IMR-90 (cell line): ENCODE results near the gene CD96. TPM values are rescaled to one million over a fixed set of nuclear protein-coding genes. Genes with fewer than 3 reads are reported as not detected.

Experiments used
- ATAC-seq: fragments of 200-7000 bp; cut with Tn5 transposase; 2 replicates; pipeline ENCODE4 v1.9.1; 2020; ENCODE audit warnings: low read depth, mild to moderate bottlenecking, moderate library complexity
- BruUV-seq: library from RNA; stranded (reverse); fragments of 400-500 nt; replicated peaks from 2 replicates; lab custom pipeline; 2021; lab: Mats Ljungman, UMichigan
- CTCF ChIA-PET: fragments of 300-600 bp; formaldehyde crosslinking; extraction: SDS; loops from one replicate; lab custom pipeline; 2021; ENCODE audit warnings: antibody characterized with exemption; lab: Yijun Ruan, JAX
- POLR2A ChIA-PET: fragments of 300-600 bp; sonication (Branson Sonifier 250); formaldehyde crosslinking; loops from one replicate; lab custom pipeline; 2022; ENCODE audit warnings: antibody characterized with exemption; ENCODE audit not compliant: unreplicated experiment; lab: Charles Lee
- DNase-seq: peaks from one replicate; pipeline ENCODE4 v3.0.0; 2013
- H2AFZ ChIP-seq: replicated peaks from 2 replicates; pipeline ENCODE3; 2013; ENCODE audit warnings: low read length, mild to moderate bottlenecking; ENCODE audit not compliant: poor library complexity
- H2AK5ac ChIP-seq: 2 replicates; pipeline ENCODE4 v1.6.1; 2013; ENCODE audit warnings: low read depth, low read length, inconsistent platforms
- H2AK9ac ChIP-seq: replicated peaks from 2 replicates; pipeline ENCODE3; 2013; ENCODE audit warnings: mild to moderate bottlenecking, low read depth, low read length, moderate library complexity; ENCODE audit not compliant: poor library complexity
- H2BK120ac ChIP-seq: 2 replicates; pipeline ENCODE4 v1.6.1; 2013; ENCODE audit warnings: low read depth, low read length, inconsistent platforms
- H2BK15ac ChIP-seq: 3 replicates; pipeline ENCODE4 v1.6.1; 2013; ENCODE audit warnings: low read depth, low read length, inconsistent platforms
- H2BK20ac ChIP-seq: 2 replicates; pipeline ENCODE4 v1.6.1; 2013; ENCODE audit warnings: low read depth, mild to moderate bottlenecking, inconsistent platforms, low read length, moderate library complexity
- H2BK5ac ChIP-seq: 2 replicates; pipeline ENCODE4 v1.6.1; 2013; ENCODE audit warnings: mild to moderate bottlenecking, low read depth, low read length, inconsistent platforms; ENCODE audit not compliant: poor library complexity, severe bottlenecking
- H3K14ac ChIP-seq: replicated peaks from 2 replicates; pipeline ENCODE4 v1.6.1; 2013; ENCODE audit warnings: low read depth, low read length, inconsistent platforms
- H3K18ac ChIP-seq: 2 replicates; pipeline ENCODE4 v1.6.1; 2013; ENCODE audit warnings: low read depth, low read length, control low read depth
- H3K23ac ChIP-seq: 2 replicates; pipeline ENCODE4 v1.6.1; 2013; ENCODE audit warnings: low read depth, low read length, inconsistent platforms
- H3K27ac ChIP-seq: 2 replicates; pipeline ENCODE4 v1.5.1; 2013; ENCODE audit warnings: mild to moderate bottlenecking, control low read depth, low read length; ENCODE audit not compliant: insufficient read depth
- H3K27me3 ChIP-seq: 2 replicates; pipeline ENCODE4 v1.6.1; 2013; ENCODE audit warnings: low read length; ENCODE audit not compliant: control insufficient read depth, insufficient read depth
- H3K36me3 ChIP-seq: 2 replicates; pipeline ENCODE4 v1.6.1; 2013; ENCODE audit warnings: low read length, mixed read lengths; ENCODE audit not compliant: control insufficient read depth, insufficient read depth
- H3K4ac ChIP-seq: 2 replicates; pipeline ENCODE4 v1.6.1; 2013; ENCODE audit warnings: low read depth, low read length, inconsistent platforms
- H3K4me1 ChIP-seq: 2 replicates; pipeline ENCODE4 v1.6.1; 2013; ENCODE audit warnings: low read length, mixed read lengths; ENCODE audit not compliant: control insufficient read depth, insufficient read depth
- H3K4me2 ChIP-seq: 2 replicates; pipeline ENCODE4 v1.6.1; 2013; ENCODE audit warnings: low read depth, mild to moderate bottlenecking, control low read depth, low read length, moderate library complexity
- H3K4me3 ChIP-seq: 2 replicates; pipeline ENCODE4 v1.5.1; 2013; ENCODE audit warnings: low read depth, mild to moderate bottlenecking, control low read depth, low read length, moderate library complexity; ENCODE audit not compliant: insufficient read depth
- H3K56ac ChIP-seq: 2 replicates; pipeline ENCODE4 v1.6.1; 2013; ENCODE audit warnings: low read length, inconsistent platforms; ENCODE audit not compliant: insufficient read depth; ENCODE audit errors: extremely low read depth
- H3K79me1 ChIP-seq, 2 experiments: 2 replicates each; pipeline ENCODE4 v1.6.1; 2013; ENCODE audit warnings: low read length in 2 of 2, inconsistent platforms in 1 of 2, low read depth in 1 of 2
- H3K9ac ChIP-seq: 2 replicates; pipeline ENCODE4 v1.6.1; 2013; ENCODE audit warnings: low read depth, low read length, control low read depth
- H3K9me1 ChIP-seq: 2 replicates; pipeline ENCODE4 v1.6.1; 2013; ENCODE audit warnings: low read length, inconsistent platforms; ENCODE audit not compliant: insufficient read depth
- H3K9me3 ChIP-seq: 2 replicates; pipeline ENCODE4 v1.6.1; 2013; ENCODE audit warnings: low read length; ENCODE audit not compliant: control insufficient read depth, insufficient read depth
- H4K20me1 ChIP-seq: 2 replicates; pipeline ENCODE4 v1.6.1; 2013; ENCODE audit warnings: low read length, inconsistent platforms; ENCODE audit not compliant: insufficient read depth
- H4K5ac ChIP-seq: 2 replicates; pipeline ENCODE4 v1.6.1; 2013; ENCODE audit warnings: mild to moderate bottlenecking, low read depth, low read length, control low read depth
- H4K8ac ChIP-seq, 2 experiments: 2 replicates each; pipeline ENCODE4 v1.6.1; 2013; ENCODE audit warnings: low read depth in 2 of 2, low read length in 2 of 2, control low read depth in 1 of 2, inconsistent platforms in 1 of 2
- H4K91ac ChIP-seq: 2 replicates; pipeline ENCODE4 v1.6.1; 2013; ENCODE audit warnings: low read depth, low read length, inconsistent platforms; ENCODE audit not compliant: insufficient read depth
- MXI1 ChIP-seq: IDR thresholded peaks from 2 replicates; pipeline ENCODE4 v1.6.1; 2012; ENCODE audit warnings: low read depth, mild to moderate bottlenecking, low read length, moderate library complexity, borderline replicate concordance
- RCOR1 ChIP-seq: IDR thresholded peaks from 2 replicates; pipeline ENCODE4 v1.6.1; 2012; ENCODE audit warnings: mild to moderate bottlenecking, low read length, improper control_type of control experiment; ENCODE audit not compliant: insufficient replicate concordance
- WGBS, 2 experiments: methylation state at CpG; one replicate each; pipeline versions ENCODE4 v1.1.5 to v1.1.7; 2013; ENCODE audit warnings: missing lambda C conversion rate in 2 of 2; ENCODE audit not compliant: insufficient read length in 1 of 2; ENCODE audit errors: extremely low coverage in 2 of 2; 5-methylcytosine and 5-hydroxymethylcytosine counted together
- dilution Hi-C: fragments of 300-500 bp; cut with HindIII; formaldehyde crosslinking; loops from one replicate; pipeline ENCODE4 v1.14.3; 2018; ENCODE audit warnings: low sequenced_read_pairs; ENCODE audit not compliant: unreplicated experiment
- in situ Hi-C: fragments of 300-500 bp; cut with MboI; formaldehyde crosslinking; loops from 3 replicates; pipeline ENCODE4 v1.14.3; 2019; ENCODE audit warnings: low sequenced_read_pairs, inconsistent platforms, mixed read lengths
- intact Hi-C: fragments of 100-400 bp; cut with micrococcal nuclease; formaldehyde crosslinking; loops from 2 replicates; pipeline ENCODE4 v1.10.0; 2022
- polyA plus RNA-seq, 3 experiments: library from polyadenylated mRNA; depleted of rRNA; stranded (reverse); fragments of >200 nt; gene quantifications; 2 replicates each; pipeline ENCODE4 v1.2.3, GENCODE V29; 2012; ENCODE audit warnings: low replicate concordance in 1 of 3
- total RNA-seq: library from RNA; depleted of rRNA; stranded (reverse); fragments of >200 nt; gene quantifications from 2 replicates; pipeline ENCODE4 v1.2.3, GENCODE V29; 2012

CD96 gene
- total and polyA plus RNA-seq, 2 of the 4 experiments (the other 2 are of a cell fraction) = 0.05 to 0.18 TPM

GRCh38 chr3:111676211-111677006 lies 134.4 kb downstream of the CD96 start:
- no peaks in the 10 kb centered on the region; a peak in 1 of 4 replicates for H3K79me1 ChIP-seq
- CTCF ChIA-PET = no interaction called here
- POLR2A ChIA-PET = no interaction called here
- no peak overlapping the region for H3K4me2 ChIP-seq
- peaks cover 3% of the 10 kb centered on the region; the same call in 1 of the 2 replicates for H3K4me1 ChIP-seq
- no peaks in the 10 kb centered on the region for H3K9me3 ChIP-seq
- no peak overlapping the region for H3K9ac ChIP-seq
- H3K4ac ChIP-seq = no peak overlapping the region
- H3K56ac ChIP-seq = no peak overlapping the region
- WGBS, 2 experiments = 100% methylated on average over 1 of the region's 8 CpGs; no CpG with 5 or more reads in 1 of the 2 experiments
- H4K91ac ChIP-seq = no peak overlapping the region
- TF ChIP-seq RCOR1 (no peak), MXI1 (no peak)
- no peak overlapping the region for H2BK120ac ChIP-seq
- intact Hi-C loops (no loop called here), in situ Hi-C loops (no loop called here), dilution Hi-C loops (no loop called here)
- peak overlapping the region; percentile 13 for H2AFZ ChIP-seq
- no peak overlapping the region for H3K23ac ChIP-seq
- no peak overlapping the region for H4K8ac ChIP-seq
- peaks cover 4% of the 10 kb centered on the region for H3K27me3 ChIP-seq
- no peak overlapping the region for H2AK5ac ChIP-seq
- no peak for DNase-seq
- no peak overlapping the region for H2BK15ac ChIP-seq
- H4K5ac ChIP-seq = no peak overlapping the region
- no peak overlapping the region for H3K18ac ChIP-seq
- H2AK9ac ChIP-seq = no peak overlapping the region
- no peak overlapping the region for H3K14ac ChIP-seq
- H3K36me3 ChIP-seq = no peaks in the 10 kb centered on the region
- no peak overlapping the region for H3K4me3 ChIP-seq
- no peak overlapping the region for H3K27ac ChIP-seq
- BruUV-seq = no TSS peak
- 0 out of 2 replicates have a peak, but pooled peaks cover under 1% of the 10 kb centered on the region for H3K9me1 ChIP-seq
- ATAC-seq = no peak
- no peaks in the 10 kb centered on the region for H4K20me1 ChIP-seq
- H2BK20ac ChIP-seq = no peak overlapping the region
- H2BK5ac ChIP-seq = no peak overlapping the region
